ENCODE measurements around the gene LBP. TPM values are rescaled to one million over a fixed set of nuclear protein-coding genes. Genes with fewer than 3 reads are reported as not detected.

LBP gene
- total and polyA plus RNA-seq, 7 donors = 1.1 to 167 (median 38.8) TPM

- H3K9me3 ChIP-seq = peaks cover 3% of the 10 kb centered on the region
- peaks cover 19% of the 10 kb centered on the region for H3K4me1 ChIP-seq
- no peaks in the 10 kb centered on the region for H3K36me3 ChIP-seq (ENCODE audit: insufficient read depth in 1 of 2, low read depth in 1 of 2)
- H3K4me3 ChIP-seq = no peak overlapping the region
- WGBS, 3 donors = 57 to 67% (median 62%) methylated on average over 7 of the region's 7 CpGs
- TF ChIP-seq, protein P1, sequence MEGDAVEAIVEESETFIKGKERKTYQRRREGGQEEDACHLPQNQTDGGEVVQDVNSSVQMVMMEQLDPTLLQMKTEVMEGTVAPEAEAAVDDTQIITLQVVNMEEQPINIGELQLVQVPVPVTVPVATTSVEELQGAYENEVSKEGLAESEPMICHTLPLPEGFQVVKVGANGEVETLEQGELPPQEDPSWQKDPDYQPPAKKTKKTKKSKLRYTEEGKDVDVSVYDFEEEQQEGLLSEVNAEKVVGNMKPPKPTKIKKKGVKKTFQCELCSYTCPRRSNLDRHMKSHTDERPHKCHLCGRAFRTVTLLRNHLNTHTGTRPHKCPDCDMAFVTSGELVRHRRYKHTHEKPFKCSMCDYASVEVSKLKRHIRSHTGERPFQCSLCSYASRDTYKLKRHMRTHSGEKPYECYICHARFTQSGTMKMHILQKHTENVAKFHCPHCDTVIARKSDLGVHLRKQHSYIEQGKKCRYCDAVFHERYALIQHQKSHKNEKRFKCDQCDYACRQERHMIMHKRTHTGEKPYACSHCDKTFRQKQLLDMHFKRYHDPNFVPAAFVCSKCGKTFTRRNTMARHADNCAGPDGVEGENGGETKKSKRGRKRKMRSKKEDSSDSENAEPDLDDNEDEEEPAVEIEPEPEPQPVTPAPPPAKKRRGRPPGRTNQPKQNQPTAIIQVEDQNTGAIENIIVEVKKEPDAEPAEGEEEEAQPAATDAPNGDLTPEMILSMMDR (IDR thresholded peaks at IDR 0.05) = no peak
- DNase-seq (no peak), ATAC-seq (no peak)
- no peak overlapping the region for H3K27ac ChIP-seq
- intact Hi-C loops (cut with DNase I) = no loop called here
- peaks cover 0 to 2% (median 0%) of the 10 kb centered on the region in 3 donors for H3K27me3 ChIP-seq (ENCODE audit: insufficient read depth in 3 of 3, low read length in 2 of 3)
Observed at GRCh38 chr20:38342216-38342615, 4.1 kb upstream of the LBP start.

GRCh38 chr20:38342713-38343310 is 3.5 kb upstream of the LBP start:
- no peak for ATAC-seq
- intact Hi-C loops (cut with DNase I) = no loop called here
- no peak overlapping the region for H3K4me3 ChIP-seq
- DNase-seq = no peak
- peaks cover 19% of the 10 kb centered on the region for H3K4me1 ChIP-seq
- H3K36me3 ChIP-seq (ENCODE audit: insufficient read depth in 1 of 2, low read depth in 1 of 2) = no peaks in the 10 kb centered on the region
- H3K9me3 ChIP-seq = peaks cover 1% of the 10 kb centered on the region
- no peak overlapping the region for H3K27ac ChIP-seq
- WGBS, 3 donors = 78 to 86% (median 78%) methylated on average over 5 of the region's 5 CpGs
- TF ChIP-seq, protein P1 (IDR thresholded peaks at IDR 0.05) = no peak
- peaks cover 0 to under 1% (median 0%) of the 10 kb centered on the region in 3 donors for H3K27me3 ChIP-seq (ENCODE audit: insufficient read depth in 3 of 3, low read length in 2 of 3)

DNA sequence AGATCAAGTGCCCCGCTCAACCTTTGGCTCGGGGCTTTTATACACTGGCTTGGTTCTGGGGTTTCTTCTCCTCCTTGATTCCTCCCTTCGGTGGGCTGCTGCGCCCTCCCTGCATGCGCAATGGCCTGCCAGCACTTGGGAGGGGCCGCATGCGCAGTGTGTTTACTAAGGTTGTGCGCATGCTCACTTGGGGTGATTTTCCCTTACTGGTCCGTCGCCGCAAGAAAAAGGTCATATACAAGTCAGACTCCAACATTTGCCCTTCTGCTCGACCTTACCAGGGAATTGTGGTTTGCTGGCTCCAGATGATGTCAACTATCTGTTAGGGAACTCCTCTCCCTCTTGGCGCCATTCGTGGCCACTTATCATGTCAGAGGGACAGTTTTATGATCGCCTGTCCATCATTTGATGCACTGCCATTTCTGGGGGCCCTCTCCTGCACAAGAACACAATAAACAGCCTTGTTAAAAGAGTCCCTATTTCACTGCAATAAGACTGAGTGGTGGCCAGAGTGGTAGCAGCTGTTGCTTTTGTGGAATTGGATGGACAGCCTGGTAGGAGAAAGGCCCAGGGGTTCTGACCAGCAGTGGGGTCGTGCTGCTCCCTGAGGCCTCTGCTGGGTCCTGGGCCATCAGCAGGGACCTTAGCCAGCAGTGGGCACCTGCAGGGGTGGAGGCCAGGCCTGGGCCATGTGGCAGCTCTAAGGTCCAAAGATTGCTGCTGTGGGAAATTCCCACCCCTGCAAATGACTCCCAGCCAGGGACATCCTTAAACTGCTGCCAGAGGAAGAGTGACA is 2.8 kb upstream of the LBP start:
- Histone ChIP-seq H3K4me1 (peaks cover 19% of the 10 kb centered on the region), H3K27me3 (ENCODE audit: insufficient read depth in 3 of 3, low read length in 2 of 3) (no peaks in the 10 kb centered on the region), H3K27ac (peak overlapping the region; percentile 9), H3K9me3 (no peaks in the 10 kb centered on the region), H3K36me3 (ENCODE audit: insufficient read depth in 1 of 2, low read depth in 1 of 2) (no peaks in the 10 kb centered on the region), H3K4me3 (no peak overlapping the region)
- intact Hi-C loops (cut with DNase I) = no loop called here
- 51 to 59% (median 57%) methylated on average over 16 of the region's 16 CpGs for WGBS, 3 donors
- ATAC-seq = peak in 1 of 4 donors; percentile 12
- peak in 1 of 2 donors; percentile 43 for DNase-seq
- TF ChIP-seq, protein P1 (IDR thresholded peaks at IDR 0.05) = no peak

DNA sequence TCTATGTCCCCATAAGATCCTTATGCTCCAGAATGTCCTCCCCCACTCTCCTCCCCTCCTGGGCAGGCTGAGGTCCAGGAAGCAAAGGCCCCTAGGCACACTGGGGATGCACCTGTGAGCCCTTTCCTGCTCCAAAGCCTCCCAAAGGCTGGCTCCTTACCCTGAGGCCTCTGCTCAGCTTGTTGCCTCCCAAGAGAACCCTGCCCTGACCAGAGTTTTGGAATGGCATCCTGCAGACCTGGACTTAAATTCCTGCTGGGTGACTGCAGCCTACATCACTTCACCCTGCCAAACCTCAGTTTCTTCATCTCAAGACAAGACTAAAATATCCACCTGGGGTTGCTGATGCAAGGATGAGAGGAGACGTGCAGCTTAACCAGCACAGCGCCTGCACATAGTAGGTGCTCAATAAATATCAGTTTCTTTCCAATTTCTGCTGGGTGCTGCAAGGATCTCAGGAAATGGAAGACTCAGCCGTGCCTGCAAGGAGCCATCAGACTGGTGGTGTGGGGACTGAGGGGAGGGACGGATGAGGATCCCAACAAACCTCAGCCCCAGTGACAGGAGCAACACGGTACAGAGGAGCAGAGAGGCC is 2.1 kb upstream of the LBP start:
- H3K4me3 ChIP-seq = no peak overlapping the region
- intact Hi-C loops (cut with DNase I) = no loop called here
- TF ChIP-seq, protein P1 (IDR thresholded peaks at IDR 0.05) = no peak
- no peaks in the 10 kb centered on the region for H3K9me3 ChIP-seq
- peak overlapping the region; percentile 73 for H3K27ac ChIP-seq
- peaks cover 19% of the 10 kb centered on the region for H3K4me1 ChIP-seq
- WGBS, 3 donors = 82 to 85% (median 84%) methylated on average over 5 of the region's 5 CpGs
- DNase-seq = no peak
- H3K27me3 ChIP-seq (ENCODE audit: insufficient read depth in 3 of 3, low read length in 2 of 3) = no peaks in the 10 kb centered on the region
- no peak for ATAC-seq
- H3K36me3 ChIP-seq (ENCODE audit: insufficient read depth in 1 of 2, low read depth in 1 of 2) = no peaks in the 10 kb centered on the region

Data from psoas muscle (tissue), 8 donors.